Activated CD8-positive, alpha-beta T cell treated with anti-CD3 and anti-CD28 coated beads for 36 hours (primary cell): ENCODE data around the gene DIAPH3. TPM values are rescaled to one million over a fixed set of nuclear protein-coding genes. Genes with fewer than 3 reads are reported as not detected.

ENCODE experiments used
- ATAC-seq: fragments of 200-7000 bp; cut with Tn5 transposase; one replicate; pipeline ENCODE4 v1.10.0; 2021; ENCODE audit warnings: mild to moderate bottlenecking, moderate library complexity
- CTCF ChIA-PET: fragments of 350-600 bp; sonication (Branson Sonifier 250); formaldehyde crosslinking; loops from one replicate; lab custom pipeline; 2021; ENCODE audit warnings: antibody characterized with exemption; lab: Charles Lee
- POLR2A ChIA-PET: fragments of 350-600 bp; sonication (Branson Sonifier 250); formaldehyde crosslinking; loops from one replicate; lab custom pipeline; 2021; ENCODE audit warnings: antibody characterized with exemption; lab: Charles Lee
- DNase-seq: peaks from one replicate; pipeline ENCODE4 v3.0.0-alpha.2; 2020
- H3K27ac Mint-ChIP-seq: one replicate; pipeline ENCODE4 v1.8.0; 2021; ENCODE audit warnings: mild to moderate bottlenecking, mixed read lengths
- H3K27me3 Mint-ChIP-seq: one replicate; pipeline ENCODE4 v1.8.0; 2021; ENCODE audit warnings: mixed read lengths
- H3K36me3 Mint-ChIP-seq: one replicate; pipeline ENCODE4 v1.8.0; 2021; ENCODE audit warnings: low read depth, mixed read lengths
- H3K4me1 Mint-ChIP-seq: one replicate; pipeline ENCODE4 v1.8.0; 2021; ENCODE audit warnings: low read depth, mixed read lengths
- H3K4me3 Mint-ChIP-seq: one replicate; pipeline ENCODE4 v1.8.0; 2021; ENCODE audit warnings: mild to moderate bottlenecking, moderate library complexity, mixed read lengths
- H3K9me3 Mint-ChIP-seq: one replicate; pipeline ENCODE4 v1.8.0; 2021; ENCODE audit warnings: mixed read lengths
- CTCF ChIP-seq: fragments of 200-600 bp; IDR thresholded peaks from one replicate; pipeline ENCODE4 v1.8.0; 2022; ENCODE audit warnings: antibody characterized with exemption, mild to moderate bottlenecking
- intact Hi-C: fragments of 100-400 bp; cut with micrococcal nuclease; formaldehyde crosslinking; loops from one replicate; pipeline ENCODE4 v1.10.0; 2022
- total RNA-seq, 2 experiments: library from RNA; stranded (reverse); gene quantifications; one replicate each; pipeline ENCODE4 v1.2.3, GENCODE V29; 2021

Gene DIAPH3
- total RNA-seq, 2 experiments from 2014 or later = 23.0 to 25.4 TPM

GRCh38 chr13:60164234-60164889, 634 bp upstream of the DIAPH3 start:
- intact Hi-C loops = loop anchor here (5.0 kb wide), 1 partner anchor 268 kb away; no protein-coding TSS in a partner anchor
- peaks cover 33% of the 10 kb centered on the region for H3K4me1 Mint-ChIP-seq

GRCh38 chr13:60162096-60162495, 1.6 kb downstream of the DIAPH3 start:
- no peak for TF ChIP-seq CTCF
- intact Hi-C loops = loop anchor here (2.0 to 5.0 kb wide), 2 partner anchors 235 to 270 kb away; partner anchors contain the start of gene TDRD3
- Mint-ChIP-seq H3K27me3 (peaks cover 2% of the 10 kb centered on the region), H3K4me1 (peaks cover 38% of the 10 kb centered on the region), H3K27ac (peak overlapping the region; percentile 30), H3K9me3 (peaks cover 2% of the 10 kb centered on the region), H3K36me3 (peaks cover 23% of the 10 kb centered on the region), H3K4me3 (peak overlapping the region; percentile 94)
- DNase-seq (no peak), ATAC-seq (peak; percentile 4)
- ChIA-PET POLR2A (interaction anchor here (2.1 kb wide), 1 partner anchor 13 kb away, joined by 12 read pairs; no protein-coding TSS in a partner anchor), CTCF (no interaction called here)

More at GRCh38 chr13:60164234-60164889, 634 bp upstream of the DIAPH3 start:
- POLR2A ChIA-PET = interaction anchor here (0.6 to 2.6 kb wide), 3 partner anchors 9 to 233 kb away, joined by 3 to 7 read pairs (median 4); partner anchors contain the start of gene TDRD3
- H3K36me3 Mint-ChIP-seq = peaks cover 14% of the 10 kb centered on the region
- CTCF ChIA-PET = interaction anchor here (1.1 to 1.4 kb wide), 2 partner anchors 163 to 773 kb away, joined by 3 read pairs; no protein-coding TSS in a partner anchor
- ATAC-seq = peak; percentile 7
- DNase-seq = no peak
- peak overlapping the region; percentile 94 for H3K4me3 Mint-ChIP-seq
- no peaks in the 10 kb centered on the region for H3K9me3 Mint-ChIP-seq
- peaks cover 2% of the 10 kb centered on the region for H3K27me3 Mint-ChIP-seq
- peak overlapping the region; percentile 97 for H3K27ac Mint-ChIP-seq
- TF ChIP-seq CTCF = no peak

DNA sequence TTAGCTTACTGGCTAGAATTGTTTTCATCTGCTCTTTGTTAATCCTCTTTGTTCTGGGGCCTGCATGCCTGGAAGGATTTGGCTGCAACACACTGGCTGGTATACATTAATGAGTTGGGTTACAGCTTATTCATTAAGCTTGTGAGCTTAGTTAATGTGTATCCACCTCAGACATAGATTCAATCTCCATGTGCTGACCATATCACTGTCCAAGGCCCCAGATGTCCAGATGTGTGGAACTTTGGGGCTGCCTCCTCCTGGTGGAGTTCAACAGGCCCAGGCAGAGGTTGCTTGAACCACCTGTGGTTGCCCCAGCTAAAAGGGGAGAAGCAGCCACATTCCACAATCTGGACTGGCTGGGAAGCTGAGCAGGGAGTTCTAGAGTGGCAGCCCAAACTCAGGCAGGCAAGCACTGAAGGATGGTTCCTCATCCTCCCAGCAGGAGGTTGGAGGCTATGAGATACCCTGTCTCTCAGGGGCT, 5.4 kb downstream of the DIAPH3 start:
- CTCF ChIA-PET = no interaction called here

GRCh38 chr13:60155978-60156377, 7.8 kb downstream of the DIAPH3 start:
- Mint-ChIP-seq H3K36me3 (peaks cover 17% of the 10 kb centered on the region), H3K4me1 (peaks cover 5% of the 10 kb centered on the region), H3K4me3 (no peak overlapping the region), H3K9me3 (peaks cover 2% of the 10 kb centered on the region), H3K27me3 (peaks cover 2% of the 10 kb centered on the region), H3K27ac (no peak overlapping the region)
- no peak for TF ChIP-seq CTCF
- DNase-seq (no peak), ATAC-seq (no peak)
- CTCF ChIA-PET = interaction anchor here (1.2 kb wide), 1 partner anchor 13 kb away, joined by 5 read pairs; no protein-coding TSS in a partner anchor
- POLR2A ChIA-PET = interaction anchor here (1.1 kb wide), 1 partner anchor 8 kb away, joined by 4 read pairs; no protein-coding TSS in a partner anchor
- intact Hi-C loops = no loop called here

More for the DNA sequence above, 5.4 kb downstream of the DIAPH3 start:
- intact Hi-C loops = no loop called here
- H3K4me1 Mint-ChIP-seq = peaks cover 24% of the 10 kb centered on the region
- ATAC-seq = no peak
- DNase-seq = no peak
- no peak for TF ChIP-seq CTCF
- H3K27ac Mint-ChIP-seq = no peak overlapping the region
- H3K4me3 Mint-ChIP-seq = no peak overlapping the region
- peaks cover 23% of the 10 kb centered on the region for H3K36me3 Mint-ChIP-seq
- peaks cover 2% of the 10 kb centered on the region for H3K9me3 Mint-ChIP-seq
- peaks cover 2% of the 10 kb centered on the region for H3K27me3 Mint-ChIP-seq
- POLR2A ChIA-PET = no interaction called here

GRCh38 chr13:60152904-60153303, 10.8 kb downstream of the DIAPH3 start:
- Mint-ChIP-seq H3K9me3 (peaks cover 2% of the 10 kb centered on the region), H3K4me1 (peaks cover 4% of the 10 kb centered on the region), H3K27me3 (peaks cover 2% of the 10 kb centered on the region), H3K27ac (no peak overlapping the region), H3K4me3 (no peak overlapping the region), H3K36me3 (peaks cover 6% of the 10 kb centered on the region)
- intact Hi-C loops = no loop called here
- TF ChIP-seq CTCF = no peak
- ChIA-PET POLR2A (interaction anchor here (1.8 kb wide), 1 partner anchor 8 kb away, joined by 7 read pairs; no protein-coding TSS in a partner anchor), CTCF (no interaction called here)
- DNase-seq (no peak), ATAC-seq (no peak)
